HG03575 (cell line): ENCODE measurements around the gene HSD17B14.
"Not testable (repeated sequence)": the region's sequence is repeated elsewhere in the genome, so short reads cannot be mapped to it uniquely, and the experiment has no call there.

Experiments used
- ATAC-seq: cut with Tn5 transposase; IDR thresholded peaks from one replicate; pipeline ENCODE4 v1.9.1; 2021; ENCODE audit not compliant: unreplicated experiment, insufficient number of reproducible peaks, low FRiP score; ENCODE audit errors: extremely low read depth

Gene HSD17B14

GRCh38 chr19:48777720-48778119 lies 58.6 kb downstream of the HSD17B14 start:
- no peak for ATAC-seq

- no peak for ATAC-seq
Observed at GRCh38 chr19:48777139-48777538, 59.2 kb downstream of the HSD17B14 start.

- no peak for ATAC-seq
Observed at GRCh38 chr19:48772503-48772953, 63.8 kb downstream of the HSD17B14 start.

- no peak for ATAC-seq
Observed at GRCh38 chr19:48770734-48771472, 65.4 kb downstream of the HSD17B14 start.

- no peak for ATAC-seq
Observed at GRCh38 chr19:48770266-48770665, 66.0 kb downstream of the HSD17B14 start.

- no peak for ATAC-seq
Observed at GRCh38 chr19:48768994-48769713, 67.1 kb downstream of the HSD17B14 start.

- ATAC-seq: not testable (repeated sequence)
Observed at GRCh38 chr19:48768171-48768753, 68.0 kb downstream of the HSD17B14 start.

GRCh38 chr19:48765816-48766215 lies 70.5 kb downstream of the HSD17B14 start:
- ATAC-seq: not testable (repeated sequence)
